Lower leg skin (tissue), 4 donors: ENCODE data around the gene FTO. TPM values are rescaled to one million over a fixed set of nuclear protein-coding genes. Genes with fewer than 3 reads are reported as not detected.

Experiments
- DNase-seq, 2 donors: peaks; one replicate each; pipeline ENCODE4 v3.0.0-alpha.2; 2019; ENCODE audit warnings: low spot score in 2 of 2
- H3K4me3 ChIP-seq: fragments of 200-600 bp; sonication (generic); 2 replicates; pipeline ENCODE4 v1.5.1; 2017; ENCODE audit warnings: mild to moderate bottlenecking, low read depth; ENCODE audit not compliant: poor library complexity, severe bottlenecking
- POLR2A ChIP-seq, 2 donors: fragments of 450-650 bp; IDR thresholded peaks; one replicate each; pipeline ENCODE4 v1.6.1; 2016 to 2017; ENCODE audit warnings: antibody characterized with exemption in 2 of 2, mild to moderate bottlenecking in 1 of 2, moderate library complexity in 1 of 2
- WGBS, 2 donors: methylation state at CpG; one replicate each; pipeline ENCODE4 v1.1.5; 2018; 5-methylcytosine and 5-hydroxymethylcytosine counted together
- intact Hi-C: fragments of 100-400 bp; cut with DNase I; formaldehyde crosslinking; loops from one replicate; pipeline ENCODE4 v1.15.0; 2023; ENCODE audit warnings: low total_unique reads
- total RNA-seq, 4 donors: library from RNA; depleted of rRNA; stranded (reverse); fragments of >200 nt; gene quantifications; one replicate each; pipeline ENCODE4 v1.1.0, GENCODE V29; 2016
- TF ChIP-seq, protein P1 (sequence below), 3 donors: fragments of 450-650 bp; IDR thresholded peaks; one replicate each; pipeline ENCODE4 v1.5.1; 2016; ENCODE audit warnings: antibody characterized with exemption in 3 of 3, mild to moderate bottlenecking in 3 of 3, moderate library complexity in 2 of 3

FTO gene
- total RNA-seq, 4 donors from 2014 or later, result 61.2 to 88.2 (median 64.1) TPM

DNA sequence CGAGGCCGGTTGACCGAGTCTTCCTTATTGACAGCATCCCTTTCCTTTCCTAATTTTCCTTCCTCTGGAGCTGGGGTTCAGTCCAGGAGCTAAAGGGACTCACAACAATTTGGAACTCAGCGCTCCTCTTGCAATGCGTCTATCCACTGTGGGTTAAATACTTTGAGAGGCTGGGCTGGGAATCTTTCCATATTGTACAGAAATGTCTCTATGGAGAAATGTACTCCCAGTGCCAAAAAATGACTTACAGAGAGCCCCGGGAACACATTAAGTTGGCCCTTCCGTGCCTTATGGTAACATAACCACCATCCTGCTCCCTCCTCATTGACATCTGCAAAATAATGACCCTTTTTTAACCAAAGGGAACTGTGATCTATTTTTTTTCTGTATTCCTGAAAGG, 192.8 kb downstream of the FTO start:
- DNase-seq, result no peak
- TF ChIP-seq POLR2A (IDR thresholded peaks at IDR 0.05), result no peak
- TF ChIP-seq, protein P1, sequence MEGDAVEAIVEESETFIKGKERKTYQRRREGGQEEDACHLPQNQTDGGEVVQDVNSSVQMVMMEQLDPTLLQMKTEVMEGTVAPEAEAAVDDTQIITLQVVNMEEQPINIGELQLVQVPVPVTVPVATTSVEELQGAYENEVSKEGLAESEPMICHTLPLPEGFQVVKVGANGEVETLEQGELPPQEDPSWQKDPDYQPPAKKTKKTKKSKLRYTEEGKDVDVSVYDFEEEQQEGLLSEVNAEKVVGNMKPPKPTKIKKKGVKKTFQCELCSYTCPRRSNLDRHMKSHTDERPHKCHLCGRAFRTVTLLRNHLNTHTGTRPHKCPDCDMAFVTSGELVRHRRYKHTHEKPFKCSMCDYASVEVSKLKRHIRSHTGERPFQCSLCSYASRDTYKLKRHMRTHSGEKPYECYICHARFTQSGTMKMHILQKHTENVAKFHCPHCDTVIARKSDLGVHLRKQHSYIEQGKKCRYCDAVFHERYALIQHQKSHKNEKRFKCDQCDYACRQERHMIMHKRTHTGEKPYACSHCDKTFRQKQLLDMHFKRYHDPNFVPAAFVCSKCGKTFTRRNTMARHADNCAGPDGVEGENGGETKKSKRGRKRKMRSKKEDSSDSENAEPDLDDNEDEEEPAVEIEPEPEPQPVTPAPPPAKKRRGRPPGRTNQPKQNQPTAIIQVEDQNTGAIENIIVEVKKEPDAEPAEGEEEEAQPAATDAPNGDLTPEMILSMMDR (IDR thresholded peaks at IDR 0.05), result no peak
- intact Hi-C loops, result loop anchor here (10.0 kb wide), 1 partner anchor 122 kb away; no protein-coding TSS in a partner anchor
- WGBS, 2 donors, result 83 to 85% methylated on average over 7 of the region's 7 CpGs
- H3K4me3 ChIP-seq, result no peak overlapping the region

GRCh38 chr16:53898993-53899392, 195.0 kb downstream of the FTO start:
- DNase-seq, result no peak
- 17 to 24% methylated on average over 1 of the region's 1 CpG for WGBS, 2 donors
- TF ChIP-seq POLR2A (IDR thresholded peaks at IDR 0.05), result no peak
- TF ChIP-seq, protein P1 (IDR thresholded peaks at IDR 0.05), result no peak
- intact Hi-C loops, result loop anchor here (10.0 kb wide), 1 partner anchor 124 kb away; no protein-coding TSS in a partner anchor
- no peak overlapping the region for H3K4me3 ChIP-seq

DNA sequence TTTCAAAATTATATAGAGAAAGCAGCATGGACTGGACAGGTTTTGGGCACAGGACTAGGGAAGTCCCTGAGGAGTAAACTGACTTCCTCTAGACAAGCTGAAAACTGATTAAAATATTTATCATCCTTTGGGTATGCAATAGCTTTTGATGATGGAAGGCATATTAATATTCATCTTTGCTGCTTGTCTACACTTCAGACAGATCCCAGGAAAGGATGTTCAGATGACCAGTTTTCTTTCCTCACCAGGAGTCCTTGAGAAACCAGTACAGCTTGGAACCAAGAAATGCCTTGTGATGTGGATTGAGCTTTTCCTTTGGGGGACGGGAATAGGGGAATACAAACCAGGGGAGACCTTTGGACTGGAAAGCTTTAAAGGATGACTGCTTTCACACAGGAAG, 195.5 kb downstream of the FTO start:
- DNase-seq, result no peak
- no peak overlapping the region for H3K4me3 ChIP-seq
- WGBS, 2 donors, result 81 to 87% methylated on average over 1 of the region's 1 CpG
- intact Hi-C loops, result loop anchor here (10.0 kb wide), 1 partner anchor 125 kb away; no protein-coding TSS in a partner anchor
- no peak for TF ChIP-seq POLR2A (IDR thresholded peaks at IDR 0.05)
- TF ChIP-seq, protein P1 (IDR thresholded peaks at IDR 0.05), result no peak

DNA sequence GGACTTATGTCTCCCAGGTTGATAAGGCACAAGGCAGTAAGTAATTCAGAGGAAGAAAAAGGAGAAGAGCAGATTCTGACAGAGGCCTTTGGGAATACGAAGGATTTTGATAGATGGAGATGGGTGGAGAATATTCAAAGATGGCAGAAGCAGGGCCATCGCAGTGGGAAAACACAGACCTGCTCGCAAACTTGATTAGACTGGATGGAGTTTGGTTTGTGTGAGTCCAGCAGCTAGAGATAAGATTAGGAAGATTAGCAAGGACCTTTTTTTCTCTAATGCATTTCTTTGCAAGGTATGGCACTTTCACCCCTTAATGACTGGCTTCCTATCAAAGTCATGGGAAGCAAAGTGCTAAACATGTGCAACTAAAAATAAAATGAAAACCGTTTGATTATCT, 196.7 kb downstream of the FTO start:
- intact Hi-C loops, result loop anchor here (5.0 kb wide), 1 partner anchor 277 kb away; no protein-coding TSS in a partner anchor

DNA sequence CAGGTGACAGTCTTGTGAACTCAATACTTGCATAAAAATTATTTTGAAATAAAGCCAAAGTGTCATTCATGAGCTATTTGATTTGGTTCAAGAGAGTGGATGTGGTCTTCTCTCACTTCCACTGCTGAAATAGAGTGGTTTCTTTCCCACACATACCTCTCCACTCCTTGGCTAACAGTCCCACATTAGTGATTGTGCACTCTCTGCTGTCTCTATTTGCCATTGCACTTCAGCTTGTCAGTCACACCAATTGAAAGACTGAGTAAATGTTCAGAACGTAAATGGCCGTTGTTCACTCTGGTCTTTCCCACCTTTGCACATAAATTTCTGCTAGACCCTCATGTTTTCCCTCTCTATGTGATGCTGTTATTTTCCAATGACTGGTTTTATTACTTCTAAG, 197.5 kb downstream of the FTO start:
- WGBS, 2 donors, result 96 to 98% methylated on average over 2 of the region's 2 CpGs
- no peak overlapping the region for H3K4me3 ChIP-seq
- TF ChIP-seq, protein P1 (IDR thresholded peaks at IDR 0.05), result no peak
- no peak for TF ChIP-seq POLR2A (IDR thresholded peaks at IDR 0.05)

More for the DNA sequence above, 196.7 kb downstream of the FTO start:
- no peak overlapping the region for H3K4me3 ChIP-seq
- no peak for DNase-seq
- WGBS, 2 donors, result 87 to 88% methylated on average over 4 of the region's 4 CpGs
- TF ChIP-seq POLR2A (IDR thresholded peaks at IDR 0.05), result no peak
- TF ChIP-seq, protein P1 (IDR thresholded peaks at IDR 0.05), result no peak

DNA sequence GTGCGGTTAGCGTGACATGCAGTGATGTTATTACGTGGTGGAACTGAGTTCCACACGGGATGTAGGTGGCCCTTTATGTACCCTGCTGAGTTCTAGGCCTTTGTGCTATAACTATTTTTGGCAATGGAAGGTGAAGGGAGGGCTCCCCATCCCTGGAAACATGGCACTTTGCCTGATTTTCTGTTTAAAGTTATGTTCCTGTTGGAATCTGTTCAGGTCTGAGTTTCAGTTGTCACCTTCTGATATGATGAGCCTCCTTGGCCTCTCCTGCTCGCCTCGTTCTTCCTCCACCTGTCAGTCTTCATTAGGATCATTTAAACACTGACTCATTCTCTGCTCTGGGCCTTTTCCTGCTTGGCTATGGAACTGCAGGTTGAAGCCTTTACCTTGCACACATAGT, 200.6 kb downstream of the FTO start:
- no peak overlapping the region for H3K4me3 ChIP-seq
- 80 to 81% methylated on average over 6 of the region's 6 CpGs for WGBS, 2 donors
- TF ChIP-seq, protein P1 (IDR thresholded peaks at IDR 0.05), result no peak
- TF ChIP-seq POLR2A (IDR thresholded peaks at IDR 0.05), result no peak
- DNase-seq, result no peak
- intact Hi-C loops, result loop anchor here (5.0 kb wide), 1 partner anchor 273 kb away; no protein-coding TSS in a partner anchor

More for the DNA sequence above, 197.5 kb downstream of the FTO start:
- DNase-seq, result no peak
- intact Hi-C loops, result loop anchor here (5.0 kb wide), 1 partner anchor 276 kb away; no protein-coding TSS in a partner anchor
